ENCODE measurements around the gene BBS9. TPM values are rescaled to one million over a fixed set of nuclear protein-coding genes. Genes with fewer than 3 reads are reported as not detected.

The BBS9 gene
- total RNA-seq, 1 experiment from 2014 or later, result 5.1 TPM

GRCh38 chr7:33596686-33597085 lies 467.3 kb downstream of the BBS9 start:
- Mint-ChIP-seq H3K4me1 (ENCODE audit: insufficient read depth, unreplicated experiment) (no peaks in the 10 kb centered on the region), H3K9me3 (ENCODE audit: unreplicated experiment) (no peaks in the 10 kb centered on the region), H3K36me3 (ENCODE audit: insufficient read depth, unreplicated experiment) (no peaks in the 10 kb centered on the region), H3K27me3 (ENCODE audit: insufficient read depth, unreplicated experiment) (no peaks in the 10 kb centered on the region), H3K27ac (ENCODE audit: low read depth, unreplicated experiment) (no peak overlapping the region), H3K4me3 (ENCODE audit: unreplicated experiment) (no peak overlapping the region)
- intact Hi-C loops (cut with micrococcal nuclease), result no loop called here
- no peak for DNase-seq (ENCODE audit: unreplicated experiment)
- no TSS peak for BruUV-seq (replicated peaks)
- ChIA-PET POLR2A (interaction anchor here (0.7 kb wide), 1 partner anchor 790 kb away, joined by 3 read pairs; no protein-coding TSS in a partner anchor), CTCF (interaction anchor here (0.6 kb wide), 1 partner anchor 21 kb away, joined by 3 read pairs; no protein-coding TSS in a partner anchor)
- TF ChIP-seq, protein P1, sequence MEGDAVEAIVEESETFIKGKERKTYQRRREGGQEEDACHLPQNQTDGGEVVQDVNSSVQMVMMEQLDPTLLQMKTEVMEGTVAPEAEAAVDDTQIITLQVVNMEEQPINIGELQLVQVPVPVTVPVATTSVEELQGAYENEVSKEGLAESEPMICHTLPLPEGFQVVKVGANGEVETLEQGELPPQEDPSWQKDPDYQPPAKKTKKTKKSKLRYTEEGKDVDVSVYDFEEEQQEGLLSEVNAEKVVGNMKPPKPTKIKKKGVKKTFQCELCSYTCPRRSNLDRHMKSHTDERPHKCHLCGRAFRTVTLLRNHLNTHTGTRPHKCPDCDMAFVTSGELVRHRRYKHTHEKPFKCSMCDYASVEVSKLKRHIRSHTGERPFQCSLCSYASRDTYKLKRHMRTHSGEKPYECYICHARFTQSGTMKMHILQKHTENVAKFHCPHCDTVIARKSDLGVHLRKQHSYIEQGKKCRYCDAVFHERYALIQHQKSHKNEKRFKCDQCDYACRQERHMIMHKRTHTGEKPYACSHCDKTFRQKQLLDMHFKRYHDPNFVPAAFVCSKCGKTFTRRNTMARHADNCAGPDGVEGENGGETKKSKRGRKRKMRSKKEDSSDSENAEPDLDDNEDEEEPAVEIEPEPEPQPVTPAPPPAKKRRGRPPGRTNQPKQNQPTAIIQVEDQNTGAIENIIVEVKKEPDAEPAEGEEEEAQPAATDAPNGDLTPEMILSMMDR (IDR thresholded peaks at IDR 0.05; ENCODE audit: unreplicated experiment), result no peak

DNA sequence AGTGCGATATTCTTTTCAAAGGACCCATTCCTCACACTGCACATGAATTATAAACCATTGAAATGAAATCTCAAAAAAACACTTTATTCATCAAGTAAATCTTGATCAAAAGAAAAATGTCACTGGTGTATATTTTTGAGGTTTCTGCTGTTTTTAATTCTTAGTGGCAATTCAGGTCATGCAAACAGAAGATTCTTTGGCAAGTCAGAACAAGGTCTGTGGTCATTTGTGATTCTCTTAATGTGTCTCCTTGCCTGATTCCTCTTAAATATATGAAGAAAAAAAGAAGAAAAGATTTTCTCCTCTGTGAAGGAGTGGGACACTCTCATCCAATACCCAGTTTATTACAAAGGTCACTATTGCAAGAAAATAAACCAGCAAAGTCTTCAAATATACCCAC lies 467.8 kb downstream of the BBS9 start:
- no peak for DNase-seq (ENCODE audit: unreplicated experiment)
- H3K27ac Mint-ChIP-seq (ENCODE audit: low read depth, unreplicated experiment), result no peak overlapping the region
- POLR2A ChIA-PET, result interaction anchor here (0.7 kb wide), 1 partner anchor 790 kb away, joined by 3 read pairs; no protein-coding TSS in a partner anchor

DNA sequence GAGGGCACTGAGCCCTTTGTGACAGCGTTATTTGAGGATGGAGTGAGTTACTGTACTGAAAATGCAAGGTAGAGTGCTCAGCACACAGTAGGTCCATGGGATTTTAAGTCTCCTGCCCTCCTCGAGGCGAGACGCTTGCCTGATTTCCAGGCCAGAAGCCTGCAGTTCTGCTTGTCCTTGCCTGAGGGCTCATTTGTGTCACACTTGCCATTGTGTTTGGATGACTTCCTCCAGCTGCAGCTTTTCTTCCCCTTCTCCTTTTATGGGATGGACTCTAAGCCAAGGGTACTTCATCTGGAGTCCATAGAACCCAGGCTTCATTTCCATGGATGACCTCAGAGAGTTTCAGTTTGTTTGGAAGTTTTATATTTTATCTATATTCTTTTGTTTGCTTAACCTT lies 471.7 kb downstream of the BBS9 start:
- Mint-ChIP-seq H3K27me3 (ENCODE audit: insufficient read depth, unreplicated experiment) (no peaks in the 10 kb centered on the region), H3K36me3 (ENCODE audit: insufficient read depth, unreplicated experiment) (no peaks in the 10 kb centered on the region), H3K9me3 (ENCODE audit: unreplicated experiment) (no peaks in the 10 kb centered on the region), H3K4me1 (ENCODE audit: insufficient read depth, unreplicated experiment) (no peaks in the 10 kb centered on the region), H3K27ac (ENCODE audit: low read depth, unreplicated experiment) (no peak overlapping the region), H3K4me3 (ENCODE audit: unreplicated experiment) (no peak overlapping the region)
- BruUV-seq (replicated peaks), result no TSS peak
- intact Hi-C loops (cut with micrococcal nuclease), result no loop called here
- ChIA-PET CTCF (interaction anchor here (0.6 kb wide), 1 partner anchor 421 kb away, joined by 3 read pairs; no protein-coding TSS in a partner anchor), POLR2A (no interaction called here)
- DNase-seq (ENCODE audit: unreplicated experiment), result no peak
- TF ChIP-seq, protein P1 (IDR thresholded peaks at IDR 0.05; ENCODE audit: unreplicated experiment), result no peak

More for the DNA sequence above, 467.8 kb downstream of the BBS9 start:
- no peaks in the 10 kb centered on the region for H3K36me3 Mint-ChIP-seq (ENCODE audit: insufficient read depth, unreplicated experiment)
- TF ChIP-seq, protein P1 (IDR thresholded peaks at IDR 0.05; ENCODE audit: unreplicated experiment), result no peak
- no TSS peak for BruUV-seq (replicated peaks)
- CTCF ChIA-PET, result interaction anchor here (0.6 kb wide), 2 partner anchors 20 to 1336 kb away, joined by 3 read pairs; no protein-coding TSS in a partner anchor
- H3K4me1 Mint-ChIP-seq (ENCODE audit: insufficient read depth, unreplicated experiment), result no peaks in the 10 kb centered on the region
- no peaks in the 10 kb centered on the region for H3K27me3 Mint-ChIP-seq (ENCODE audit: insufficient read depth, unreplicated experiment)
- H3K4me3 Mint-ChIP-seq (ENCODE audit: unreplicated experiment), result no peak overlapping the region
- H3K9me3 Mint-ChIP-seq (ENCODE audit: unreplicated experiment), result no peaks in the 10 kb centered on the region
- intact Hi-C loops (cut with micrococcal nuclease), result no loop called here

- ChIA-PET POLR2A (no interaction called here), CTCF (interaction anchor here (0.5 to 0.6 kb wide), 3 partner anchors 40 to 742 kb away, joined by 3 read pairs; no protein-coding TSS in a partner anchor)
- DNase-seq (ENCODE audit: unreplicated experiment), result no peak
- BruUV-seq (replicated peaks), result no TSS peak
- Mint-ChIP-seq H3K27ac (ENCODE audit: low read depth, unreplicated experiment) (no peak overlapping the region), H3K4me1 (ENCODE audit: insufficient read depth, unreplicated experiment) (no peaks in the 10 kb centered on the region), H3K9me3 (ENCODE audit: unreplicated experiment) (no peaks in the 10 kb centered on the region), H3K4me3 (ENCODE audit: unreplicated experiment) (no peak overlapping the region), H3K27me3 (ENCODE audit: insufficient read depth, unreplicated experiment) (no peaks in the 10 kb centered on the region), H3K36me3 (ENCODE audit: insufficient read depth, unreplicated experiment) (no peaks in the 10 kb centered on the region)
- TF ChIP-seq, protein P1 (IDR thresholded peaks at IDR 0.05; ENCODE audit: unreplicated experiment), result no peak
- intact Hi-C loops (cut with micrococcal nuclease), result no loop called here
These were observed 472.5 kb downstream of the BBS9 start for GRCh38 chr7:33601884-33602283.

Data from MCF 10A (cell line).